MM.1S (cell line): ENCODE measurements around the gene PUDP.

Source experiments
- EZH2 ChIP-seq: fragments of 300-600 bp; sonication (generic); optimal IDR thresholded peaks from 2 replicates; pipeline ENCODE3; 2017; ENCODE audit warnings: low read depth, mild to moderate bottlenecking, antibody characterized with exemption, low read length, mixed read lengths
- TF ChIP-seq, protein P1 (sequence below): fragments of 300-600 bp; sonication (generic); IDR thresholded peaks from 2 replicates; pipeline ENCODE4 v1.5.1; 2016; ENCODE audit warnings: antibody characterized with exemption, low read length, mixed read lengths

- no peak for TF ChIP-seq EZH2
- TF ChIP-seq, protein P1, sequence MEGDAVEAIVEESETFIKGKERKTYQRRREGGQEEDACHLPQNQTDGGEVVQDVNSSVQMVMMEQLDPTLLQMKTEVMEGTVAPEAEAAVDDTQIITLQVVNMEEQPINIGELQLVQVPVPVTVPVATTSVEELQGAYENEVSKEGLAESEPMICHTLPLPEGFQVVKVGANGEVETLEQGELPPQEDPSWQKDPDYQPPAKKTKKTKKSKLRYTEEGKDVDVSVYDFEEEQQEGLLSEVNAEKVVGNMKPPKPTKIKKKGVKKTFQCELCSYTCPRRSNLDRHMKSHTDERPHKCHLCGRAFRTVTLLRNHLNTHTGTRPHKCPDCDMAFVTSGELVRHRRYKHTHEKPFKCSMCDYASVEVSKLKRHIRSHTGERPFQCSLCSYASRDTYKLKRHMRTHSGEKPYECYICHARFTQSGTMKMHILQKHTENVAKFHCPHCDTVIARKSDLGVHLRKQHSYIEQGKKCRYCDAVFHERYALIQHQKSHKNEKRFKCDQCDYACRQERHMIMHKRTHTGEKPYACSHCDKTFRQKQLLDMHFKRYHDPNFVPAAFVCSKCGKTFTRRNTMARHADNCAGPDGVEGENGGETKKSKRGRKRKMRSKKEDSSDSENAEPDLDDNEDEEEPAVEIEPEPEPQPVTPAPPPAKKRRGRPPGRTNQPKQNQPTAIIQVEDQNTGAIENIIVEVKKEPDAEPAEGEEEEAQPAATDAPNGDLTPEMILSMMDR = no peak
Observed at GRCh38 chrX:7083468-7084396, 64.2 kb downstream of the PUDP start.
